Astrocyte of the spinal cord (primary cell): ENCODE measurements around the gene SEMA4B.
A peak's percentile ranks its signal among the peaks of the same experiment; 100 is the strongest.

Experiments used
- DNase-seq: peaks from one replicate; pipeline ENCODE4 v3.0.0; 2011; ENCODE audit warnings: low read depth, low spot score
- H3K4me3 ChIP-seq: 2 replicates; pipeline ENCODE4 v1.5.1; 2011; ENCODE audit warnings: low read depth, mild to moderate bottlenecking, low read length, moderate library complexity
- in situ Hi-C: cut with HindIII; loops from 2 replicates; pipeline ENCODE4 v1.10.0; 2017; ENCODE audit warnings: low sequenced_read_pairs
- TF ChIP-seq, protein P1 (sequence below): IDR thresholded peaks from 2 replicates; pipeline ENCODE4 v1.5.1; 2012; ENCODE audit warnings: low read depth, mild to moderate bottlenecking, low read length, inconsistent platforms

Gene SEMA4B, protein sequence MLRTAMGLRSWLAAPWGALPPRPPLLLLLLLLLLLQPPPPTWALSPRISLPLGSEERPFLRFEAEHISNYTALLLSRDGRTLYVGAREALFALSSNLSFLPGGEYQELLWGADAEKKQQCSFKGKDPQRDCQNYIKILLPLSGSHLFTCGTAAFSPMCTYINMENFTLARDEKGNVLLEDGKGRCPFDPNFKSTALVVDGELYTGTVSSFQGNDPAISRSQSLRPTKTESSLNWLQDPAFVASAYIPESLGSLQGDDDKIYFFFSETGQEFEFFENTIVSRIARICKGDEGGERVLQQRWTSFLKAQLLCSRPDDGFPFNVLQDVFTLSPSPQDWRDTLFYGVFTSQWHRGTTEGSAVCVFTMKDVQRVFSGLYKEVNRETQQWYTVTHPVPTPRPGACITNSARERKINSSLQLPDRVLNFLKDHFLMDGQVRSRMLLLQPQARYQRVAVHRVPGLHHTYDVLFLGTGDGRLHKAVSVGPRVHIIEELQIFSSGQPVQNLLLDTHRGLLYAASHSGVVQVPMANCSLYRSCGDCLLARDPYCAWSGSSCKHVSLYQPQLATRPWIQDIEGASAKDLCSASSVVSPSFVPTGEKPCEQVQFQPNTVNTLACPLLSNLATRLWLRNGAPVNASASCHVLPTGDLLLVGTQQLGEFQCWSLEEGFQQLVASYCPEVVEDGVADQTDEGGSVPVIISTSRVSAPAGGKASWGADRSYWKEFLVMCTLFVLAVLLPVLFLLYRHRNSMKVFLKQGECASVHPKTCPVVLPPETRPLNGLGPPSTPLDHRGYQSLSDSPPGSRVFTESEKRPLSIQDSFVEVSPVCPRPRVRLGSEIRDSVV

DNA sequence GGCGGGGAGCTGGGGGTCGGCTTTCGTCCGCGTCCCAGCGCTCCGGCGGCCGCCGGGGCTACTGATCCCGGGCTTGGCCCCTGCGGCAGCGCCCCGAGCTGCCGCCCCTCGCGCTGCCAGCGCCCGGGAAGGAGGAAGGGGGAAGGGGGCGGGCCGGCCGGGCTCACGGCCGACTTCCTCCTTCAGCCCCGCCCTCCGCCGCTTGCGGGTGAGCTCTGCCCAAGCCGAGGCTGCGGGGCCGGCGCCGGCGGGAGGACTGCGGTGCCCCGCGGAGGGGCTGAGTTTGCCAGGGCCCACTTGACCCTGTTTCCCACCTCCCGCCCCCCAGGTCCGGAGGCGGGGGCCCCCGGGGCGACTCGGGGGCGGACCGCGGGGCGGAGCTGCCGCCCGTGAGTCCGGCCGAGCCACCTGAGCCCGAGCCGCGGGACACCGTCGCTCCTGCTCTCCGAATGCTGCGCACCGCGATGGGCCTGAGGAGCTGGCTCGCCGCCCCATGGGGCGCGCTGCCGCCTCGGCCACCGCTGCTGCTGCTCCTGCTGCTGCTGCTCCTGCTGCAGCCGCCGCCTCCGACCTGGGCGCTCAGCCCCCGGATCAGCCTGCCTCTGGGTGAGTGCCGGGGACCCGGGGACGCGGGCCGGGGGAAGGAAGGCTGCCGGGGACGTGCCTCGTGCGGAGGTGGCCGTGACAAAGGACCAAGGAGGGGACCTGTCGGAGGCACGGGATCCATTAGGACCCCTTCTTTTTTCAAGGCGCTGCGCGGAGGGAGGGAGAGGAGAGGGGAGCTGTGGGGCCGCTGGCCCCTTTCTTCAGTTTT, at the start of gene SEMA4B:
SEMA4B (plus strand) TSS at position 201 of the 814 bp plus-strand sequence; CDS start at position 450, 249 bp downstream.
- DNase-seq: peak; percentile 40
- in situ Hi-C loops: no loop called here
- TF ChIP-seq, protein P1, sequence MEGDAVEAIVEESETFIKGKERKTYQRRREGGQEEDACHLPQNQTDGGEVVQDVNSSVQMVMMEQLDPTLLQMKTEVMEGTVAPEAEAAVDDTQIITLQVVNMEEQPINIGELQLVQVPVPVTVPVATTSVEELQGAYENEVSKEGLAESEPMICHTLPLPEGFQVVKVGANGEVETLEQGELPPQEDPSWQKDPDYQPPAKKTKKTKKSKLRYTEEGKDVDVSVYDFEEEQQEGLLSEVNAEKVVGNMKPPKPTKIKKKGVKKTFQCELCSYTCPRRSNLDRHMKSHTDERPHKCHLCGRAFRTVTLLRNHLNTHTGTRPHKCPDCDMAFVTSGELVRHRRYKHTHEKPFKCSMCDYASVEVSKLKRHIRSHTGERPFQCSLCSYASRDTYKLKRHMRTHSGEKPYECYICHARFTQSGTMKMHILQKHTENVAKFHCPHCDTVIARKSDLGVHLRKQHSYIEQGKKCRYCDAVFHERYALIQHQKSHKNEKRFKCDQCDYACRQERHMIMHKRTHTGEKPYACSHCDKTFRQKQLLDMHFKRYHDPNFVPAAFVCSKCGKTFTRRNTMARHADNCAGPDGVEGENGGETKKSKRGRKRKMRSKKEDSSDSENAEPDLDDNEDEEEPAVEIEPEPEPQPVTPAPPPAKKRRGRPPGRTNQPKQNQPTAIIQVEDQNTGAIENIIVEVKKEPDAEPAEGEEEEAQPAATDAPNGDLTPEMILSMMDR: no peak
- peak within 1 kb of the TSS; percentile 74 for H3K4me3 ChIP-seq

DNA sequence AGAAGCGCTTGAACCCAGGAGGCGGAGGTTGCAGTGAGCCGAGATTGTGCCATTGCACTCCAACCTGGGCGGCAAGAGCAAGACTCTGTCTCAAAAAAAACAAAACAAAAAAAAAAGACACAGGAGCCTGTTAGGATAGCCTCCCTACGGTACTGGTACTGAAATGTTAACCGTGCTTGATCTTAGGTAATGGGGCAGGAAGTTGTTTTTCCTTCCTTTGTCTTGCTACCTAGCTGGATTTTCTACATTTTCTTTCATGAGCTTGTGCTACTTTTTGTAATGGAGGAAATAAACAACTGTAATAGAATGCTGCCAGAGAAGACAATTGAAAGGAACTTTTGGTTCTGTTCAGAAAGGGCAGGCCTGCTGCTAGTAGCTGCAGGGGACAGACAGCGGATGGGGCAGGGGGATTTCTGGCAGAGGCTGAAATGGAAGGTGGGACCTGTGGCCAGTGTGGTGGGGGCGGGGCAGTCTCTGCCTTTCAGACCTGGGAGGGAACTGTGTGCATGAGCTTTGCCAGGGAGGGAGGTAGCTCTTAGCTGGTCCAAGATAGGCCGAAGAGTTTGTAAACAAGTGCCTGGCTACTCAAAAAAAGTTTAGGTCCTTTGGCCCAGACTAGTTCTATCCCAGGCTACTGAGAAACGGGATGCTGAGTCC, 49.0 kb upstream of the SEMA4B start:
- in situ Hi-C loops: no loop called here
- TF ChIP-seq, protein P1: no peak
- DNase-seq: no peak
- no peak overlapping the region for H3K4me3 ChIP-seq

DNA sequence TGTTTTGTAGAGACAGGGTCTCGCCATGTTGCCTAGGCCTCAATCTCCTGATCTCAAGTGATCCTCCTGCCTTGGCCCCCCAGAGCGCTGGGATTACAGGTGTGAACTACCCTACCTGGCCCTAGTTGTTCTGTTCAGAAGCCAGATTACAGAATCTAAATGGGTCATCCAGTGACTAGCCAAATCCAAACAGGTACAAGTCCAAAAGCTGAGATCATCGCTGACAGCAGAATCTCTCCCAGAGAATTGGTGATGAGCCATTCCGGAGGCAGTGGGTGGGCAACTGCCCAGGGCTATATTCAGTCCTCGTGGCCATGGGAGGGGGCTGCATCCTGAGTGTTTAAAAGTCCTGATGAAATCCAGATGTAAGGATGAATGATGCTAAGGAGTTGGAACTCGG, 47.5 kb upstream of the SEMA4B start:
- in situ Hi-C loops: no loop called here
- no peak for DNase-seq
- no peak overlapping the region for H3K4me3 ChIP-seq
- TF ChIP-seq, protein P1: no peak

DNA sequence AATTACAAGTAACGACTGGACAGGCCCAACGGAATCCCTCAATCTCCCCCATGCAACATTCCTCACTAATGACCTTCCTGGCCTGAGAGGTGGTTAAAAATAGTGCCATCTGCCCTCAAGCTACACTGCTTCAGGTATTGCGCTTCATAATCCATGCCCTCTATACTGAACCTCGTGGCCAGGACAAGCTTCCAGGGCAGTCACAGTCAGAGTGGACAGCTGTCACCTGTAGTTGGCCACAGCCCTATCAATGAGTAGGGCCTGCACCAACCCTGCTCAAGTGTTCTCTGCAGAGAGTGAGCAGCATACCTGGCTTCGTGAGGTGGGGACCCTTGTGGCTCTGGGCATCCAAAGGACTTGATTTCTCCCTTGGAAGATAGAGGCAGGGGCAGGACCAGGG, 46.9 kb upstream of the SEMA4B start:
- no peak overlapping the region for H3K4me3 ChIP-seq
- in situ Hi-C loops: no loop called here
- no peak for DNase-seq
- TF ChIP-seq, protein P1: no peak

DNA sequence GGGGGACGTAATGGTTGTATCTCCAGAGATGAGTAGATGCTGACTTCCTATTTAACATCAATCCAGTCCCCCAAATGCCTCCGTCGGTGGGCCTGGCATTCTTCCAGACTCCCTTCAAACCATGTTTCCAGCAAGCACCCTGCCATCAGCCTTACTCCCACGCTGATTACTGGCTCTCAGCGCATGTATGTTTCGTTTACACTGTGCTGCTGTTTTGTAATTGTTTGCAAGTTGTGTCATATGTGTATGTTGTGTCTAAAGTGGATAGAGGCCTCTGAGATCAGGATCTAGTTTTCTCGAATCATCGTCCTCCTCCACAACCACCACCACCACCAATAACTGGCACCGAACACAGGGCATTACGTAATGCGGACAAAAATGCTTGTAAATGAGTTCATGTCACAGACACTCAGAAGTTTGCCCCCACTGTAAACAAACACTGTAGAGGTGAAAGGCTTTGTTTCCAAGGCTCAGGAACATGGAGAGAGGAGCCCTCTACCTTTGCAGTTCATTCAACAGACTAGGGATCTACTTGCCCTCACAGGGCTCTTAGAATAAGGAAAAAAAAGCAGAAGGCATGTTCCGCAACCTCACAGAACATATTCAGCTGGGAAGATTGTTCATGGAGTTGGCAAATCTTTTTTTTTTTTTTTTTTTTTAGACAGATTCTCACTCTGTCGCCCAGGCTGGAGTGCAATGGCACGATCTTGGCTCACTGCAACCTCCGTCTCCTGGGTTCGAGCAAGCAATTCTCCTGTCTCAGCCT, 46.1 kb upstream of the SEMA4B start:
- DNase-seq: peak; percentile 29
- TF ChIP-seq, protein P1: no peak
- H3K4me3 ChIP-seq: no peak overlapping the region
- in situ Hi-C loops: no loop called here
